H9 (cell line): Measurements from ENCODE around the gene PIEZO2. TPM values are rescaled to one million over a fixed set of nuclear protein-coding genes. Genes with fewer than 3 reads are reported as not detected.
"Not testable (repeated sequence)": the region's sequence is repeated elsewhere in the genome, so short reads cannot be mapped to it uniquely, and the experiment has no call there.

Experiments used
- DNase-seq: peaks from one replicate; pipeline ENCODE4 v3.0.0-alpha.2; 2017
- H2AFZ ChIP-seq: one replicate; pipeline ENCODE4 v1.6.1; 2013; ENCODE audit warnings: mild to moderate bottlenecking, low read length, control low read depth, moderate library complexity
- H2AK5ac ChIP-seq: 2 replicates; pipeline ENCODE4 v1.6.1; 2013; ENCODE audit warnings: low read length, control low read depth, mixed read lengths; ENCODE audit not compliant: insufficient read length
- H2BK120ac ChIP-seq: one replicate; pipeline ENCODE4 v1.6.1; 2013; ENCODE audit warnings: low read depth, mild to moderate bottlenecking, low read length, control low read depth, inconsistent platforms; ENCODE audit not compliant: poor library complexity, severe bottlenecking
- H2BK12ac ChIP-seq: 2 replicates; pipeline ENCODE4 v1.6.1; 2013; ENCODE audit warnings: low read length, control low read depth, mixed read lengths, low read depth; ENCODE audit not compliant: insufficient read length
- H2BK15ac ChIP-seq: 2 replicates; pipeline ENCODE4 v1.6.1; 2013; ENCODE audit warnings: low read depth, low read length, control low read depth
- H2BK20ac ChIP-seq: one replicate; pipeline ENCODE4 v1.6.1; 2013; ENCODE audit warnings: low read depth, mild to moderate bottlenecking, low read length, control low read depth, inconsistent platforms; ENCODE audit not compliant: poor library complexity, severe bottlenecking
- H2BK5ac ChIP-seq: 2 replicates; pipeline ENCODE4 v1.6.1; 2013; ENCODE audit warnings: low read length, control low read depth, mixed read lengths; ENCODE audit not compliant: insufficient read length
- H3K14ac ChIP-seq: 2 replicates; pipeline ENCODE4 v1.6.1; 2013; ENCODE audit warnings: low read length, control low read depth; ENCODE audit not compliant: insufficient read depth
- H3K18ac ChIP-seq: 2 replicates; pipeline ENCODE4 v1.6.1; 2013; ENCODE audit warnings: low read depth, mild to moderate bottlenecking, mixed read lengths, low read length, control low read depth; ENCODE audit not compliant: insufficient read length
- H3K23ac ChIP-seq: 2 replicates; pipeline ENCODE4 v1.6.1; 2013; ENCODE audit warnings: low read length, control low read depth, mixed read lengths, low read depth; ENCODE audit not compliant: insufficient read length
- H3K23me2 ChIP-seq: 2 replicates; pipeline ENCODE4 v1.6.1; 2013; ENCODE audit warnings: low read depth, mild to moderate bottlenecking, mixed read lengths, low read length, control low read depth; ENCODE audit not compliant: insufficient read length, poor library complexity, severe bottlenecking
- H3K27ac ChIP-seq: 2 replicates; pipeline ENCODE4 v1.5.1; 2013; ENCODE audit warnings: low read length, control low read depth, mixed read lengths, low read depth; ENCODE audit not compliant: insufficient read length
- H3K27me3 ChIP-seq: 2 replicates; pipeline ENCODE4 v1.6.1; 2013; ENCODE audit warnings: low read length, control low read depth, inconsistent platforms; ENCODE audit not compliant: insufficient read depth
- H3K4ac ChIP-seq: 2 replicates; pipeline ENCODE4 v1.6.1; 2013; ENCODE audit warnings: low read depth, mild to moderate bottlenecking, control low read depth, inconsistent platforms, low read length, moderate library complexity
- H3K4me1 ChIP-seq: 2 replicates; pipeline ENCODE4 v1.6.1; 2013; ENCODE audit warnings: low read length, control low read depth, inconsistent platforms; ENCODE audit not compliant: insufficient read depth
- H3K4me2 ChIP-seq: 2 replicates; pipeline ENCODE4 v1.6.1; 2013; ENCODE audit warnings: low read length, control low read depth, mixed read lengths; ENCODE audit not compliant: insufficient read length, insufficient read depth
- H3K56ac ChIP-seq: 2 replicates; pipeline ENCODE4 v1.6.1; 2013; ENCODE audit warnings: low read depth, mild to moderate bottlenecking, mixed read lengths, low read length, control low read depth; ENCODE audit not compliant: insufficient read length
- H3K79me1 ChIP-seq: 2 replicates; pipeline ENCODE4 v1.6.1; 2013; ENCODE audit warnings: low read depth, mild to moderate bottlenecking, moderate library complexity, low read length, control low read depth, inconsistent platforms; ENCODE audit not compliant: insufficient read depth, poor library complexity, severe bottlenecking
- H3K79me2 ChIP-seq: 2 replicates; pipeline ENCODE4 v1.6.1; 2013; ENCODE audit warnings: low read length, control low read depth, inconsistent platforms; ENCODE audit not compliant: insufficient read depth
- H3K9ac ChIP-seq: 2 replicates; pipeline ENCODE4 v1.6.1; 2013; ENCODE audit warnings: low read length, control low read depth, mixed read lengths; ENCODE audit not compliant: insufficient read length; ENCODE audit errors: extremely low read depth
- H3K9me3 ChIP-seq: one replicate; pipeline ENCODE4 v1.6.1; 2013; ENCODE audit warnings: low read depth, low read length, inconsistent platforms; ENCODE audit not compliant: control insufficient read depth
- H3T11ph ChIP-seq: one replicate; pipeline ENCODE4 v1.6.1; 2013; ENCODE audit warnings: mild to moderate bottlenecking, low read length, control low read depth, inconsistent platforms
- H4K20me1 ChIP-seq: one replicate; pipeline ENCODE4 v1.6.1; 2013; ENCODE audit not compliant: control insufficient read depth, insufficient read length, insufficient read depth
- H4K5ac ChIP-seq: 2 replicates; pipeline ENCODE4 v1.6.1; 2013; ENCODE audit warnings: low read depth, mild to moderate bottlenecking, mixed read lengths, low read length, control low read depth; ENCODE audit not compliant: insufficient read length
- H4K8ac ChIP-seq: replicated peaks from 2 replicates; pipeline ENCODE4 v1.6.1; 2013; ENCODE audit warnings: low read length, control low read depth, mixed read lengths, low read depth; ENCODE audit not compliant: insufficient read length
- H4K91ac ChIP-seq: 2 replicates; pipeline ENCODE4 v1.6.1; 2013; ENCODE audit warnings: low read depth, mild to moderate bottlenecking, moderate library complexity, mixed read lengths, low read length, control low read depth; ENCODE audit not compliant: insufficient read length
- H3K27ac Mint-ChIP-seq, 3 experiments: 2 replicates in 2 of 3; 3 replicates in 1 of 3; pipeline ENCODE4 v1.8.0; 2020 to 2021; ENCODE audit warnings: mixed read lengths in 3 of 3, mild to moderate bottlenecking in 1 of 3, moderate library complexity in 1 of 3
- H3K27me3 Mint-ChIP-seq: 2 replicates; pipeline ENCODE4 v1.8.0; 2021; ENCODE audit warnings: low read depth, mild to moderate bottlenecking, moderate library complexity, mixed read lengths
- H3K36me3 Mint-ChIP-seq, 3 experiments: 2 replicates in 2 of 3; 3 replicates in 1 of 3; pipeline ENCODE4 v1.8.0; 2020 to 2021; ENCODE audit warnings: low read depth in 3 of 3, mixed read lengths in 3 of 3; ENCODE audit not compliant: insufficient read depth in 1 of 3
- H3K4me1 Mint-ChIP-seq, 2 experiments: 2 replicates each; pipeline ENCODE4 v1.8.0; 2020; ENCODE audit warnings: mixed read lengths in 2 of 2
- H3K4me3 Mint-ChIP-seq, 2 experiments: 2 replicates in 1 of 2; 3 replicates in 1 of 2; pipeline ENCODE4 v1.8.0; 2020 to 2021; ENCODE audit warnings: mild to moderate bottlenecking in 2 of 2, mixed read lengths in 2 of 2, moderate library complexity in 1 of 2
- H3K9me3 Mint-ChIP-seq, 2 experiments: 2 replicates in 1 of 2; 3 replicates in 1 of 2; pipeline ENCODE4 v1.8.0; 2020; ENCODE audit warnings: mild to moderate bottlenecking in 2 of 2, mixed read lengths in 2 of 2, moderate library complexity in 1 of 2
- CTCF ChIP-seq: fragments of 200-600 bp; sonication (generic); conservative IDR thresholded peaks from 3 replicates; pipeline ENCODE4 v1.8.0; 2021; ENCODE audit warnings: antibody characterized with exemption, mild to moderate bottlenecking
- WGBS: extraction: QIAGEN DNeasy Blood & Tissue Kit; methylation state at CpG from one replicate; pipeline ENCODE4 v1.1.7; 2013; ENCODE audit warnings: missing lambda C conversion rate, low lambda C conversion rate, mixed read lengths; ENCODE audit not compliant: insufficient read length; ENCODE audit errors: extremely low coverage; 5-methylcytosine and 5-hydroxymethylcytosine counted together
- total RNA-seq: library from RNA; stranded (reverse); gene quantifications from 2 replicates; pipeline ENCODE4 v1.2.1, GENCODE V29; 2021

Gene PIEZO2
- total RNA-seq, 1 experiment from 2014 or later = 3.9 TPM

GRCh38 chr18:11175266-11175979 lies 26.1 kb upstream of the PIEZO2 start:
- H3K27me3 Mint-ChIP-seq = no peaks in the 10 kb centered on the region; the same call in 1 of the 2 replicates
- no peaks in the 10 kb centered on the region for H3K4me1 ChIP-seq
- H4K8ac ChIP-seq = no peak overlapping the region
- no peak overlapping the region for H2AFZ ChIP-seq
- no peak overlapping the region for H3K4me3 Mint-ChIP-seq
- H3K9me3 Mint-ChIP-seq = no peaks in the 10 kb centered on the region; a peak in 1 of 5 replicates
- no peaks in the 10 kb centered on the region for H3K27me3 ChIP-seq
- no peak overlapping the region for H2BK12ac ChIP-seq
- H3K4me2 ChIP-seq = no peak overlapping the region
- no peak overlapping the region for H3K4ac ChIP-seq
- no peak overlapping the region for H3K23ac ChIP-seq
- WGBS = 100% methylated on average over 1 of the region's 5 CpGs
- H4K91ac ChIP-seq = no peak overlapping the region
- no peak for DNase-seq
- H3K23me2 ChIP-seq = no peaks in the 10 kb centered on the region
- H4K5ac ChIP-seq = no peak overlapping the region
- peaks cover 0 to 4% (median 0%) of the 10 kb centered on the region in 3 experiments; a peak in 1 of 7 replicates for H3K36me3 Mint-ChIP-seq
- H3K79me1 ChIP-seq = no peaks in the 10 kb centered on the region
- no peak overlapping the region for H3K14ac ChIP-seq
- no peak overlapping the region for H3T11ph ChIP-seq
- TF ChIP-seq CTCF = no peak
- H2BK20ac ChIP-seq = no peak overlapping the region
- no peaks in the 10 kb centered on the region for H3K79me2 ChIP-seq
- H3K56ac ChIP-seq = no peak overlapping the region
- H2BK5ac ChIP-seq = no peak overlapping the region
- H3K9me3 ChIP-seq = no peaks in the 10 kb centered on the region
- H3K27ac Mint-ChIP-seq = no peak overlapping the region
- H2AK5ac ChIP-seq = no peak overlapping the region
- H3K4me1 Mint-ChIP-seq = no peaks in the 10 kb centered on the region
- H2BK15ac ChIP-seq = no peak overlapping the region
- H3K18ac ChIP-seq = no peak overlapping the region
- H3K9ac ChIP-seq = no peak overlapping the region
- H2BK120ac ChIP-seq = no peak overlapping the region
- no peak overlapping the region for H3K27ac ChIP-seq
- H4K20me1 ChIP-seq = no peaks in the 10 kb centered on the region

- not testable (repeated sequence) for H3K56ac ChIP-seq, H3K9me3 ChIP-seq, H3K4me1 Mint-ChIP-seq, H4K8ac ChIP-seq, H3K79me2 ChIP-seq, H4K5ac ChIP-seq, H2BK5ac ChIP-seq, H3K27me3 Mint-ChIP-seq, H3K18ac ChIP-seq, H3K4ac ChIP-seq, H3K27me3 ChIP-seq, H4K91ac ChIP-seq, H3K4me3 Mint-ChIP-seq, H3K23ac ChIP-seq, H3K23me2 ChIP-seq, DNase-seq, H3K4me2 ChIP-seq, H3K27ac Mint-ChIP-seq, H2BK12ac ChIP-seq, H3K9me3 Mint-ChIP-seq, H3K79me1 ChIP-seq, H3K4me1 ChIP-seq, H2AK5ac ChIP-seq, H3K9ac ChIP-seq, H3K27ac ChIP-seq, H2AFZ ChIP-seq, H3K14ac ChIP-seq, H3K36me3 Mint-ChIP-seq, H4K20me1 ChIP-seq, H2BK120ac ChIP-seq, H3T11ph ChIP-seq, H2BK20ac ChIP-seq, H2BK15ac ChIP-seq
- WGBS = no CpG with 5 or more reads among the region's 11 CpGs
These were observed 24.8 kb upstream of the PIEZO2 start for GRCh38 chr18:11174179-11174578.
